GM19452 (cell line): ENCODE measurements around the gene COQ10A.

ENCODE experiments used
- ATAC-seq: cut with Tn5 transposase; IDR thresholded peaks from one replicate; pipeline ENCODE4 v1.9.1; 2021; ENCODE audit not compliant: unreplicated experiment

COQ10A gene

DNA sequence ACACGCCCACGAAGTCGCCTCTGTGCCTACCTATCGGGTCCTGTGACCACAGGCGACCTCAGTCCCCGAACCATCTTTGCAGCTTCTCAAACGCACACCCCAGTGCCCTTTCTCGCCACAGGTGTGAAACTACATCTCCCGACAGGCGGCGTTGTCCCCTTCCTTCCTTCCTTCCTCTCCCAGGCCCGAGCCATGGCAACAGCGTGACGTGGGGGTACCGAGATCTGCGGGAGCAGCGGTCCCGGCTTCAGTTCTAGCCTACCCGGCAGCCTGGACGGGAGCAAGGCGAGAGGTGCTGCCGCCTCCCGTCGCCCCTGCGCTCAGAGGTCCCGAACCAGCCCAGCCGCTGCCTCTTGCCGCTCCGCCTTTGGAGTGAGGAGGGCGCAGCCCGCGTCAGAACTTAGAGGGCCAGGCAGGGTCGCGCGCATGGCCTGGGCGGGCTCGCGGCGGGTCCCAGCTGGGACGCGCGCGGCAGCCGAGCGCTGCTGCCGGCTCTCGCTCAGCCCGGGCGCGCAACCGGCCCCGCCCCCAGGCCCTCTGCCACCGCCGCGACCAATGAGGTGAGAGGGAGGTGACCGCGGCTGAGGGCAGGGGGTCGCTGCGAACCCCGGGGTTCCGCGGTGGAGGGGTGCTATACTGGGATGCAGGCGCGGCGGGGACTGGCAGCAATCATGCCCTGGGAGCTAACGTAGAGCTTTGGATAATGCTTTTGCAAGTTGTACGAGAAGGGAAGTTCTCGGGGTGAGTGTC is at the start of gene COQ10A:
Gene COQ10A (plus strand): TSS at position 250 of the 750 bp plus-strand sequence. CDS start 177 bp downstream, at position 427.
- peak; percentile 90 for ATAC-seq

DNA sequence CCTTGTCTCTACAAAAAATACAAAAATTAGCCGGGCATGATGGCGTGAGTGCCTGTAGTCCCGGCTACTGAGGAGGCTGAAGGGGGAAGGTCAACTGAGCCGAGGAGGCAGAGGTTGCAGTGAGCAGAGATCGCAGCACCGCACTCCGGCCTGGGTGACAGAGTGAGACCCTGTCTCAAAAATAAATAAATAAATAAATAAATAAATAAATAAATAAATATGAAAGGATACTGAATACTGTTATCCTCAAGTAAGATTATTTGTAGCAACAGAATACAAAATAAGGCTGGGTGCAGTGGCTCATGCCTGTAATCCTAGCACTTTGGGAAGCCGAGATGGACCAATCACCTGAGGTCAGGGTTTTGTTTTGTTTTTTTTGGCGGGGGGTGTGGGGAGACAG is 46.9 kb upstream of the COQ10A start:
- no peak for ATAC-seq

DNA sequence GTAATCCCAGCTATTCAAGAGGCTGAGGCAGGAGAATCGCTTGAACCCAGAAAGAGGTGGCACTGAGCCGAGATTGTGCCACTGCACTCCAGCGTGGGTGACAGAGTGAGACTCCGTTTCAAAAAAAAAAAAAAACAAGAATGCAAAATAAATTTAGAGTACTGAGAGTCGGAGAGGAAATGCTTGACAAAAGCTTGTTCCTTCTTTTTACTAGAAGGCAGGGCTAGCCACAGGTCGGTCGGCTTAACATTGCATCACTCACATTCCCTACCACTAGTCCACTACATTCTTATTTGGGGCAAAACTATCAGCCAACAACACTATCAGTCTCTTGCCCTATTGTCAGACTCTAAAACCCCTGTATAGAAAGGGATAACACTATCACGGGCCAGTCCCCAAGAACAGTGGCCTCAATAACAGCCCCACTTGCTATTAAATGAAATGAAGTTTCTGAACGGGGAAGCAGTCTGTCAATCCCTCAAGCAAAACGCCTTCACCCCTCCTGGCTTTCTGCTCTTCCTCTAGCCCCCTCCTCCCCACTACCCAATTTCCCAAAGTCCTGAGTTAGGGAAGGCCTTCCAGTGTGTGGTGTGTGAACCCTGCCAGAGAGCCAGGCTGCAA is 46.0 kb upstream of the COQ10A start:
- ATAC-seq, result no peak

GRCh38 chr12:56221232-56221756 is 45.4 kb upstream of the COQ10A start:
- ATAC-seq, result peak; percentile 26

GRCh38 chr12:56221757-56222530 is 44.8 kb upstream of the COQ10A start, which contains the start of gene RNF41:
RNF41 (minus strand) TSS chr12:56221922; CDS start chr12:56214047, 7,875 bp downstream.
- ATAC-seq, result peak; percentile 74

DNA sequence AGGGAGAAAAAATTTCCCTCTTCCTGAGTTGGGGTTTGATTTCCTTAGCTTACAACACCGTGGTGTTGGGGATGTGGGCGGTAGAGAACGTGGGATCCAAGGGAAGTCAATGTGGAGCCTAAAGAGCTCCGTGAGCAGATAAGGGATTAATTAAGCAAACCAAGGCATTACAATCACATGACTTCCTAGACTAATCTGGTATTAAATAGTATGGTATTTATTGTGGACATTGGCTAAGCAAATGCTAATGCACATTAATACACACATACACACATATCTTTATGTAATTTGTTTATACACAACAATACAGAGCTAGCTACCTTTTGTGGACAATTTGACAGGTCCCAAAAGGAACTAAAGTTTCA is 44.2 kb upstream of the COQ10A start:
- no peak for ATAC-seq

DNA sequence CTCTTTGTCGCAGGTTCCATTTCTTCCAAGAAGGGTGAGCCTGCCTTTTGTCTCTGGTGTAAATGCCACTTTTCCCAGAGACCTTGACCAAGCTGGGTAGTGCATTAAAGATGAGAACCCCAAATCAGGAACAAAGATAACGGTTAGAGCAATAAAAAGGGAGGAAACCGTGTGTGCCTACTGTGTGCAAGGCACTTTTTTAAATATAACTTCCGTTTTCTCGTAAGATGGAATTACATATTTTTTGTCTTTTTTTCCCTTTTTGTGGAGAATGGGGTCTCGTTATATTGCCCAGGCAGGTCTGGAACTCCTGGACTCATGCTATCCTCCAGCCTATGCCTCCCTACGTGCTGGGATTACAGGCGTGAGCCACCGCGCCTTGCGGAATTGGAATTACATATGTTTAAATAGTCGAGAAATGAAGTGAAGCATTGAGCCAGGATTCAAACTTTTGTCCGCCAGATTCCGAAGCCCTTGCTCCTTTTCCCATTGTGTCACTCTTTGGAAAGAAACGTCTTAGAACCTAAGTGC is 43.1 kb upstream of the COQ10A start:
- no peak for ATAC-seq

DNA sequence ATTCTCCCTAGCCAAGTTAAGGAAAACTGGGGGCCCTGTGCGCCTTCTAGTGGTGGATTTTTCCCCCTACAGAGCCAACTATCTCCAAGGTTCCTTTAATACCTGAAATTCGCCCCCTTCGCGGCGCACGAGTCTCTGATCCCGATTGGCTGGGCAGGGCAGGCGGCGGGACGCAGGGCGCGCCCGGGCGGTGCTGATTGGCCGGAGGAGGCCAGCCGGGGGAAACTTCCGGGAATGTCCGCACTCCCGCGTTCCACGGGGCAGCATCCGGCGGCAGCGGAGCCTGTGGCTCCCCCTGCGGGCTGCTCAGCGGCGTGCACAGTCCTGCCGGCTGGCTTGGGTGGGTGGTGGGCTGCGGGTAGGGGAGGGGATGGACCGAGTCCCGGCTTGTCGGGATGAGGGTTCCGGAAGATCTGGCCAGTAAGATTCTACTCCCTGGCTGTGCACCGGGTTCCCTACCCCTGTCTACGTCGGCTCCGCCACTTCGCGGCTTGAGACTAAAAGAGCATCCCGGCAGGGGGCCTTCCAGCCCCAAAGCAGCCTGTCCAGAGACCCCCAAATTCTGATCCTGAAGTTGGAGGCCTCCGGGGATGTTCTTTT is 42.5 kb upstream of the COQ10A start, which contains the start of gene NABP2:
Gene NABP2 (plus strand): TSS at position 241 of the 600 bp plus-strand sequence. CDS start 515 bp downstream, outside the sequence.
- peak; percentile 76 for ATAC-seq

DNA sequence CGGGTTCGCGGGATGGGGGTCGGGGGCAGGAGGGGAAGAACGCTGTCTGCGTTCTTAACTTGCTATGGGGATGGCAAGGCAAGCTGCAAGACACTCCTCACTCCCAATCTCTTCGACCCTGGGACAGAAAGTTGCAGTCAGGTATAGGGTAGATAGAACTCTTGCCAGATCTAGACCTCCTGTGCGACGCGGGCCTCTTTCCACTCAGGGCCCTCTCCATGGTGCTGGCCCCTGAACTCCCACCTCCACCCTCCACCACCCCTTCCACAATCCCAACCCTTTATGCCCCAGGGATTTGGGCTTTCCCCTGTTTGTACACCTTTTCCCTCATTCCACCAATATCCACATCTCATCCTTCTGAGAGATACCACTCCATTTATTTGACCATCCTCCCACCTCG is 41.8 kb upstream of the COQ10A start:
- no peak for ATAC-seq

DNA sequence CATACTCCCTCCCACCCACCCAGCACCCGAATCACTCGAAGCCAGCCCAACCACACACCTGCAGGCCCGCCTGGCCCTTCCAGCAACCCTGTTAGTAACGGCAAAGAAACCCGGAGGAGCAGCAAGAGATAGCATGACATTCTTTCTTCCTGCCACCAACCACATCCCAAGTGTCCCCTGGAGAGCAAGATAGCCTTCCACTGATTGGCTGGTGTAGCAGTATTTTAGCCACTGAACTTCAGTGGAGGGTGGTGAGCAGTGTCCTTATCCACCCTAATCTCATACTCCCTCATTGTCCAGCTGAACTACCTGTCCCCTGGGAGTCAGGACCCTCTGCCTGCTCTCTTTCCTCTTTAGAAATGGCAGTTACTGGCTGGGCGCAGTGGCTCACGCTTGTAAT is 37.7 kb upstream of the COQ10A start:
- no peak for ATAC-seq

GRCh38 chr12:56229916-56230431 is 36.8 kb upstream of the COQ10A start, which contains the start of gene SLC39A5:
SLC39A5 (plus strand) TSS chr12:56230051; CDS start chr12:56231275, 1,224 bp downstream.
- ATAC-seq, result no peak

- no peak for ATAC-seq
Measured at GRCh38 chr12:56230432-56231183, 36.1 kb upstream of the COQ10A start.

DNA sequence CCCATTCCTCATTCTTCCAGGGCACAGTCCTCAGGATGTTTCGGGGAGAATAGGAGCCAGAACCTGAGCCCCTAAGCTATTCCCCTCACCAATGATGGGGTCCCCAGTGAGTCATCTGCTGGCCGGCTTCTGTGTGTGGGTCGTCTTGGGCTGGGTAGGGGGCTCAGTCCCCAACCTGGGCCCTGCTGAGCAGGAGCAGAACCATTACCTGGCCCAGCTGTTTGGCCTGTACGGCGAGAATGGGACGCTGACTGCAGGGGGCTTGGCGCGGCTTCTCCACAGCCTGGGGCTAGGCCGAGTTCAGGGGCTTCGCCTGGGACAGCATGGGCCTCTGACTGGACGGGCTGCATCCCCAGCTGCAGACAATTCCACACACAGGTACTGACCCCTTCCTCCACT is 35.6 kb upstream of the COQ10A start:
- no peak for ATAC-seq

- no peak for ATAC-seq
Measured at GRCh38 chr12:56234746-56235436, 31.9 kb upstream of the COQ10A start.

DNA sequence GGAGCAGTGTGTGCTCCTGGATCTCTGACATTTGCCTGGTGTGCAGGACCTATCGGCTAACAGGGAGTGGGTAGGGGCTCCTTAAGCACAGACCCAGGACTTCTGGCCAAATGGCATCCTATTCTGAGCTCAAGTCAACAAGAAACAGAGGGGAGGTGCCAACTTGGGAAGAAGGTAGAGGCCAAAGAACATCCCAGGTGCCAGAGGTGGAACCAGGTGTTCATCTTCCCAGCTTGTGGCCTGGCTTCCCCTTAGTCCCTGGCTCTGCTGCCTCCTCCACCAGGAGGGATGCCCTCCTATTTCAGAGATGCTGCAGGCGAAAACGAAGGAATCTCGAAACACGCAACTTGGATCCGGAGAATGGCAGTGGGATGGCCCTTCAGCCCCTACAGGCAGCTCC is 30.7 kb upstream of the COQ10A start:
- ATAC-seq, result no peak

GRCh38 chr12:56236985-56237384 is 29.8 kb upstream of the COQ10A start:
- ATAC-seq, result no peak

DNA sequence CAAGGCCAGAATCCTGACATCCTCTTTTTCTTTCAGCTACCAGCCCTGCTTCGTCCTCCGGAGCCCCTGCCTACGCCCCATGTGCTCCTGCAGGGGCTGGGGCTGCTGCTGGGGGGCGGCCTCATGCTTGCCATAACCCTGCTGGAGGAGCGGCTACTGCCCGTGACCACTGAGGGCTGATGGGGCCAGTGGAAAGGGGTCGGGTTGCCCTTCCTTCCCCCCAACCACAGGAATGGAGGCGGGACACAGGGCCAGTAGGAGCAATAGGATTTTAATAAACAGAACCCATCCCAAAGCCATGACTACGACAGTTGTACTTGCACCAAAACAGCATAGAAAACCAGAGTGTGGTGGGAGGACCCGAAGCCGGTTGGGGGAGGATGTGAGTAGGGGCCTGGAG is 29.2 kb upstream of the COQ10A start:
- no peak for ATAC-seq

- ATAC-seq, result no peak
Measured at GRCh38 chr12:56241424-56242303, 25.1 kb upstream of the COQ10A start.
